Measurements from ENCODE around the gene METTL8. TPM values are rescaled to one million over a fixed set of nuclear protein-coding genes. Genes with fewer than 3 reads are reported as not detected.

METTL8 gene
- total RNA-seq, 1 experiment from 2014 or later = 22.4 TPM

DNA sequence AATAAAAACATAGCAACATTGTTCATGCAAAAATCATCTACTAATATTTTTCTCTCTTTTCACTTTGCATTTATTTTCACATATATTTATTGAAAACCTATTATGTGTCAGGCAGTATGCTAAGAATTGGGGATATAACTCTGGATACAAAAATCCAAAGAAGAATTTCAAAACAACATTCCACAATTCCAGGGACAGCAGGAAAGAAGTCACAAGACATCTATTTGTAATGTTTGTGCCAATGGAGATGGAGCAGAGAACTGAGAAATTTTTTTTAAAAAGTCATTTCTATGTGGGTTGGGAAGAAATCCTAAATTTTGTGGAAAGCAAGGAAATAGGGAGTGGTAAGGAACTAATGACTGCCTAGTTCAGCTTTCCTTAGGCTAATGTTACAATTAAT, 144.5 kb downstream of the METTL8 start:
- BruUV-seq (replicated peaks) = no TSS peak
- no peaks in the 10 kb centered on the region for H3K27me3 Mint-ChIP-seq (ENCODE audit: unreplicated experiment)
- intact Hi-C loops (cut with micrococcal nuclease; ENCODE audit: unreplicated experiment) = no loop called here
- H3K4me1 Mint-ChIP-seq (ENCODE audit: low read depth, unreplicated experiment) = no peaks in the 10 kb centered on the region
- no peak for DNase-seq
- CTCF ChIA-PET = no interaction called here
- H3K27ac Mint-ChIP-seq (ENCODE audit: unreplicated experiment) = no peak overlapping the region
- no peak overlapping the region for H3K4me3 Mint-ChIP-seq (ENCODE audit: low read depth, unreplicated experiment)
- H3K36me3 Mint-ChIP-seq (ENCODE audit: insufficient read depth, unreplicated experiment) = no peaks in the 10 kb centered on the region
- TF ChIP-seq, protein P1, sequence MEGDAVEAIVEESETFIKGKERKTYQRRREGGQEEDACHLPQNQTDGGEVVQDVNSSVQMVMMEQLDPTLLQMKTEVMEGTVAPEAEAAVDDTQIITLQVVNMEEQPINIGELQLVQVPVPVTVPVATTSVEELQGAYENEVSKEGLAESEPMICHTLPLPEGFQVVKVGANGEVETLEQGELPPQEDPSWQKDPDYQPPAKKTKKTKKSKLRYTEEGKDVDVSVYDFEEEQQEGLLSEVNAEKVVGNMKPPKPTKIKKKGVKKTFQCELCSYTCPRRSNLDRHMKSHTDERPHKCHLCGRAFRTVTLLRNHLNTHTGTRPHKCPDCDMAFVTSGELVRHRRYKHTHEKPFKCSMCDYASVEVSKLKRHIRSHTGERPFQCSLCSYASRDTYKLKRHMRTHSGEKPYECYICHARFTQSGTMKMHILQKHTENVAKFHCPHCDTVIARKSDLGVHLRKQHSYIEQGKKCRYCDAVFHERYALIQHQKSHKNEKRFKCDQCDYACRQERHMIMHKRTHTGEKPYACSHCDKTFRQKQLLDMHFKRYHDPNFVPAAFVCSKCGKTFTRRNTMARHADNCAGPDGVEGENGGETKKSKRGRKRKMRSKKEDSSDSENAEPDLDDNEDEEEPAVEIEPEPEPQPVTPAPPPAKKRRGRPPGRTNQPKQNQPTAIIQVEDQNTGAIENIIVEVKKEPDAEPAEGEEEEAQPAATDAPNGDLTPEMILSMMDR (IDR thresholded peaks at IDR 0.05; ENCODE audit: unreplicated experiment) = no peak
- no peaks in the 10 kb centered on the region for H3K9me3 Mint-ChIP-seq (ENCODE audit: low read depth, unreplicated experiment)

DNA sequence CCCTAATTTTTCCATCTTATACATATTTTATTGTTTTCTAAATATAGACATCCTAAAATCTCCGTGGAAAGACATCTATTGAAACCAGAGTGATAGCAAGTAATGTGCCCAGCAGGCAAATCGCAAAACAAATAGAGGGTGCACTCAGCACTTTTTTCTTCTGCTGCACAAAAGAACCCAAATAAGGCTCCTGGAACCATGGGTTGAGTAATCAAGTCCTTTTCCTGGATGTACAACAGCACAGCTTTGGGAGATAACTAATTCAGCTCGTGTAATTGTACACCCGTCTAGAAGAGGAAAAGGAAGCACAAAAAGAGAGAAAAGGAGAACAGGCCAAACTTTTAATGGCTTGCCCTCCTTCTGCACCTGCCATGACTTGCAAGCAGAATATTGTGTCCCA, 146.2 kb downstream of the METTL8 start:
- Mint-ChIP-seq H3K4me3 (ENCODE audit: low read depth, unreplicated experiment) (no peak overlapping the region), H3K27me3 (ENCODE audit: unreplicated experiment) (no peaks in the 10 kb centered on the region), H3K27ac (ENCODE audit: unreplicated experiment) (no peak overlapping the region), H3K36me3 (ENCODE audit: insufficient read depth, unreplicated experiment) (no peaks in the 10 kb centered on the region), H3K9me3 (ENCODE audit: low read depth, unreplicated experiment) (no peaks in the 10 kb centered on the region), H3K4me1 (ENCODE audit: low read depth, unreplicated experiment) (no peaks in the 10 kb centered on the region)
- TF ChIP-seq, protein P1 (IDR thresholded peaks at IDR 0.05; ENCODE audit: unreplicated experiment) = no peak
- DNase-seq = no peak
- no TSS peak for BruUV-seq (replicated peaks)
- intact Hi-C loops (cut with micrococcal nuclease; ENCODE audit: unreplicated experiment) = no loop called here
- CTCF ChIA-PET = no interaction called here

DNA sequence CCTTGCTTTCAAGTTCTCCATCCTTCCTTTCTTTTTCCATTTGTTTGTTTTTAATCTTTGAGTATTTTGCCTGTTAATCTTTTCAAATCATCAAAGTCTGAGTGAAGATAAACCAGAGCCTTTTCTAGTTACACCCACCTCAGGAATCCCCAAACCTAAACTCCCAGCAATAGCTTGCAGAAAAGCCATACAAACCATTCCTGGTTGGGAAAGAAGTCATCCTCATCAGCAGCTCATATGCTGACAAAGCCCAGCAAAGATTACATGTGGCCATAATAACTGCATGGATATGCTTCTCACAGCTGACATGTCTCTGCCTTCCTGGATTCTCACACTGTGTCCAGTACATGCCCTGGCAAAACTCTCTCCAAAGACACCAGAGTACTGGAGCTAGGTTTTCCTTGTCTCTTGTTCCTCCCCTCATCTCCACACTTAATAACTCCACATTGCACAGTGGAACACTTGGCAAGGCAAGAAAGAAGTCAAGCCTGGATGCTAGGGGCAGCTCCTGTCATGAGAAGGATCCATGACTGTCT, 146.7 kb downstream of the METTL8 start:
- DNase-seq = no peak
- Mint-ChIP-seq H3K36me3 (ENCODE audit: insufficient read depth, unreplicated experiment) (no peaks in the 10 kb centered on the region), H3K4me1 (ENCODE audit: low read depth, unreplicated experiment) (no peaks in the 10 kb centered on the region), H3K27ac (ENCODE audit: unreplicated experiment) (no peak overlapping the region), H3K4me3 (ENCODE audit: low read depth, unreplicated experiment) (no peak overlapping the region), H3K9me3 (ENCODE audit: low read depth, unreplicated experiment) (no peaks in the 10 kb centered on the region), H3K27me3 (ENCODE audit: unreplicated experiment) (no peaks in the 10 kb centered on the region)
- CTCF ChIA-PET = no interaction called here
- TF ChIP-seq, protein P1 (IDR thresholded peaks at IDR 0.05; ENCODE audit: unreplicated experiment) = no peak
- intact Hi-C loops (cut with micrococcal nuclease; ENCODE audit: unreplicated experiment) = no loop called here
- BruUV-seq (replicated peaks) = no TSS peak

- no peaks in the 10 kb centered on the region for H3K4me1 Mint-ChIP-seq (ENCODE audit: low read depth, unreplicated experiment)
- H3K27me3 Mint-ChIP-seq (ENCODE audit: unreplicated experiment) = no peaks in the 10 kb centered on the region
- intact Hi-C loops (cut with micrococcal nuclease; ENCODE audit: unreplicated experiment) = no loop called here
- no peak overlapping the region for H3K27ac Mint-ChIP-seq (ENCODE audit: unreplicated experiment)
- no peaks in the 10 kb centered on the region for H3K36me3 Mint-ChIP-seq (ENCODE audit: insufficient read depth, unreplicated experiment)
- CTCF ChIA-PET = no interaction called here
- BruUV-seq (replicated peaks) = no TSS peak
- no peak overlapping the region for H3K4me3 Mint-ChIP-seq (ENCODE audit: low read depth, unreplicated experiment)
- TF ChIP-seq, protein P1 (IDR thresholded peaks at IDR 0.05; ENCODE audit: unreplicated experiment) = no peak
- no peaks in the 10 kb centered on the region for H3K9me3 Mint-ChIP-seq (ENCODE audit: low read depth, unreplicated experiment)
- no peak for DNase-seq
These were observed 152.7 kb downstream of the METTL8 start for GRCh38 chr2:171281110-171281509.
